CD4-positive, alpha-beta T cell treated with Interleukin-17A for 1 hour (primary cell): ENCODE results near the gene WDR82.

Source experiments
- DNase-seq: peaks from one replicate; pipeline ENCODE4 v3.0.0-alpha.2; 2020

WDR82 gene

DNA sequence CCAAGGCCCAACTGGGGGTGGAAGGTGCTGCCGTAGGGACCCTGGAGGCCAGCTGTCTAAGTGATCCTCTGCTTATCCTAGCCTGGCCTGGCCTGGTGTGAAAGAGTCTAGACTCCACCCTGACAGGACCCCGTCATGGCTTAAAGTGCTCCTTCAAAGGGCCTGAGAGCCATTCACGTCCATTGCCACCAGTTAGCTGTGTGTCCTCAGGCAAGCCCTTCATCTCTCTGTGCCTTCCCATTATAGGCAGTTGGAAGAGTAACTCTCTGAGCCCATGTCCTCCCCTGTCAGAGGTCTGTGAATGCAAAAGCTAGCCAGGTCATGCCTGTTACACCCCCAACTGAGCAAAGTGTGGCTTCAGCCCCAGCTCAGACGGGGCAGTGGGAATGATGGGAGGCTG lies 28.5 kb upstream of the WDR82 start:
- no peak for DNase-seq

DNA sequence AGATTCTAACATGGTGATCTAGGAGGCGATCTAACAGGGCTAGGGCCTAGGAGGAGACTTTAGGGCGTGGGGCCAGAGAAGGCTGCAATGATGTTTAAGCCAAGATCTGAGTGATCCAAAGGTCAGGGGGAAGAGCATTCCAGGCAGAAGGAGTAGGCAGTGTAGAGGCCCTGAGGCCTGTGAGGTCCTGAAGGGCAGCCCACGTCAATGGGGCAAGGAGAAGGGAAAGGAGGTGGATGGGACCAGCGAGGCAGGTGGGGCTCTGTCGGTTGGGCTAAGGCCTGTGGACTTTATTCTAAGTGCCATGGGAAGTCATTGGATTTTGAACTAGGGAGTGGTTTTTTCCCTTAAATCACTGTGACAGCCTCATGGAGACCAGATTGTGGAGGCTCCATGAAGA lies 27.5 kb upstream of the WDR82 start:
- no peak for DNase-seq

DNA sequence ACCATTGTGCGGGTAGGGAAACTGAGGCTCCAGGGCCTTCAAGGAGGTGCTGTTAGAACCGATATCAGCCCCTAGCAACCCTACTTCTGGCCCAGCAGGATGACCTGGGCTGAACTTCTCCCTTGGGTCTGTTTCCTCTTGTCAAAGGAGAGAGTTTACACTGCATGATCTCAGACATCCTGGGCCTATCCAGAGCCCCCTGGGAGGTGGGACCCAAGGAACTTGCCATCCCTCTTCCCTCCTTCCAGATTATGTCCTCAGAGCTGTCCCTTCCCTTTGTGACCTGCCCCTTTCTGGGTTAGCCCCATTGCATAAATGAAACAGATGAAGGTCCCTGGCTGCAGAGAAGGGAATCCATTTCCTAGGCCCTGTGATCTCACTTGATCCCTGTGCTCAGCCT lies 25.4 kb upstream of the WDR82 start:
- DNase-seq, result no peak

DNA sequence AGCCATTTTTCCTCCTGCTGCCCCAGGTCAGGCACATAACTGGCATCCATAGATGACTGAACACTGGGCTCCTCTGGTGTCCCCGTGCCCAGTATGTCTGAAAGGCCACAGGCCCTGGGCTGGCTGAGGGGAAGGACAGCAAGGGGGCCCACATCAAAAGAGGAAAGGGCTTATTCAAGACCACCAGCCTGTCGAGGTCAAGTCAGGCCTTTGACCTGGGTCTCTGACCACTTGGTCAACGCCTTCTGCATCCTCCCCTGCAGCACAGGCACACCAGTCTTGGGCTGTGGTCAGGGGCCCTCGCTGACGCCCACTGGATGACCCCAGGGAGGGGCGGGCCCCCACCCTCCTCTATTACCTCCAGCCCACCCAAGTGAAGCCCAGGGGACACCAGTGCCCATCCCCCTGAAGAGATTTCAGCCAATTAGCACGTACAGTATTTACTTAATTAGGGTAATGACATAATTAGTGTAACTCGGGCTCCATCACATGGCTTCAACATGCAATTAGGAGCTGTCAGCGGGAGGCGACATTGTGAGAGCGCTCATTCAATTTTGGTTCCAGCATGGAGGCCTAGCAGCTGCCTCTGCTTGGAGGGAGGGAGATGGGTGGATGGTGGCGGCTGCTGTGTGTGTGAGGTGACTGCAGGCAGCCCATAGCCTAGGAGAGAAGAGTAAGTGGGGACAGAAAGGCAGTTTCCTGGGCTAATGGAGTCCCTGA lies 24.1 kb upstream of the WDR82 start:
- DNase-seq, result no peak

DNA sequence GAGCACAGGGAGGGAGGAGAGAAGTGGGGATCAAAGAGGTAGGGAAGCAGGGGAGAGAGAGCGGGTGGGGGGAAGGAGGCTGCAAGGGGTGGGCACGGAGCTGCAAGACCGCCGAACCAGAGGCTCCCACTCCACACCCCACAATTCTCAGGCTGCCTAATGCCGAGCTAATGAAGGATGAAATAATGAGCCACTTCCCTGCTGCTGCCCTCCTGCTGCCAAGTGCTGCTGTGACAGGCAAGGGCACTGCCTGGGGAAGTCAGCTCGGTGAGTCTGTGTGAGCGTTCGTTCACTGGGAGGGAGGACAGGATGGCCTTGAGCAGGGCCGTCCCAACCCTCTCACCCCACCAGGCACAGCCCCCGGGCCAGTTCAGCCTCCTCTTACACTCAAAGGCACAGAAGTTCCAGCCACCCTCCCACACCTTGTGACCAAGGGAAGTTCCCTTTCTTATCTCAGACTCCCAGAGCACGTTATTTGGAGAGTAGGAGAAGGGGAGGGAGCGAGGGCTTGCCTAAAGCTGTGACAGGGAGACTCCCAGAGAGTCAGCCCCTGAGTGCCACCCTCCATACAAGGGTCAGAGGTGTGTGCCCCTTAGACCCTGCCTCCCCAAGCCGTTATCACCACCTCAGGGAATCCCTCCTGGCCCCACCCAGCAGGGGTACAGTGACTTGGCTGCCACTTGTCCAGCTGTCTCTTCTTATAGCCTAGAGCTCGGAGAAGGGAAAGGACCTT lies 21.6 kb upstream of the WDR82 start:
- DNase-seq, result no peak

DNA sequence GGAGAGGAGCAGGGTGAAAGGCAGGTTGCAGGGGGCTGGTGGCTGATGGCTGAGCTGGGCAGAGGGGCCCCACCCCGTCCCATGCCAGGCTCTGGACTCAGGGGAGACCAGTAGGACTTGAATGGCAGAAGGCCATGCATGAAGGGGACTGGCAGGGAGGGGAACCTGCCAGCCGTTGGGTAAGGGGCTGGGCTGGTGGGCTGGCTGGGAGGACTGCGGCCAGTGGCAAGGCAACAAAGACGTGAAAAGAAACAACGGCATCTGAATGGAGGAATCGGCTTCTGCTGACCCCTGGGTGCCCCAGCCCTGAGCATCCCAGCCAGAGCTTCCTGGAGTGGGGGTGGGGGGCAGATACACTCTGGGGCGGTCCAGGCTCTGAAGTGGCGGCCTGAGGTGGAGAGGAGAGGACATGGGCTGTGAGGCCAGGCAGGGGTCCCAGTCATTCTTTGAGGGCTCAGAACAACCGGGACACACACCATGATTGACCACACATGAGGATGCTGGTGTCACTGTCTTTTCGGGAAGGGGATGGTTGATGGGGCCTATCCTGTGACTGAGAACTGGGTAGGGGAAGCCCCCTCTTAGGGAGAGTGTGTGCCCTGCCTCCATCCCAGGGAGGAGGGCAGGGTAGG lies 20.9 kb upstream of the WDR82 start:
- no peak for DNase-seq

DNA sequence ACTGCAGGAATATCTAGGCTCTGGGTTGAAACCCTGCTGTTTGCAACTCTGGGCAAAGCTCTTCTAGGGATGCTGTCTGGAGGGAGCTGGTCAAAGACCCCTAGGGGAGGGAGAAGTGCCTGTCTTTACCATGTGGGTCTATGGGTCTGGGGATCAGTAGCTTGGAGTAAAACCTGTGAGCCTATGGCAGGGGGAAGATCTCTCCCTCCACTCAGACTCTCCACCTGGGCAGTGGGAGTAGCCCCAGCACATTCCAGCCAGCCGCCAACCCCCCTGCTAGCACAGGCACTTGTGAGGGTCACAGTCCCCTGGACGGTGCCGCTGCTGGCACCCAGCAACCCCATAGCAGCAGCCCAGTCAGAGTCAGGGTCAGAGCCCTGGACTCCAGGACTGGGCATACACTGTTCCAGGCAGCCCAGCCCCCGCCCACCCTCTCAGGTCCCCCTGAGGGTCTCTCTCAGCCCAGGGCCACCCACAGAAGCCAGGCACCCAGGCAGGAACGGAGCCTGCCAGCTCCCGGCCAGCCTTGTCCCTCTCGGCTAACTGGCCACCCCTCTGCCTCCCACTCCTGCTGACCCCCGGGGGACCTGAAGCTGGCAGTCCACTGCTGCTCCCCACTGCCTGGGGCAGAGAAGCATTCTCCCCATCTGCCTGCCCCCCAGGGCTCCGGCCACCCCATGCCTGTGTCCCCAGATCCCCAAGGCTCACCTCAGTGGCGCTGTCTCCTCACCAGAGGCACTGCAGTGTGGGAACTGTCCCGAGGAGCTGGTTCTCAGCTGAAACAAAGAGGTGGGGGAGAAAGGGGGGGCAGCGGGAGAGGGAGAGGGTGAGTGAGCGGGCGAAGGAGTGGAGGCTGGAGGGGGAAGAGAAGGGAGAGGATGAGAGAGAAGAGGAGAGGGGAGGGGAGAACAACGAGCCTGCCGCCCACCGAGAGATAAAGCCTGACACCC lies 20.0 kb upstream of the WDR82 start:
- no peak for DNase-seq

DNA sequence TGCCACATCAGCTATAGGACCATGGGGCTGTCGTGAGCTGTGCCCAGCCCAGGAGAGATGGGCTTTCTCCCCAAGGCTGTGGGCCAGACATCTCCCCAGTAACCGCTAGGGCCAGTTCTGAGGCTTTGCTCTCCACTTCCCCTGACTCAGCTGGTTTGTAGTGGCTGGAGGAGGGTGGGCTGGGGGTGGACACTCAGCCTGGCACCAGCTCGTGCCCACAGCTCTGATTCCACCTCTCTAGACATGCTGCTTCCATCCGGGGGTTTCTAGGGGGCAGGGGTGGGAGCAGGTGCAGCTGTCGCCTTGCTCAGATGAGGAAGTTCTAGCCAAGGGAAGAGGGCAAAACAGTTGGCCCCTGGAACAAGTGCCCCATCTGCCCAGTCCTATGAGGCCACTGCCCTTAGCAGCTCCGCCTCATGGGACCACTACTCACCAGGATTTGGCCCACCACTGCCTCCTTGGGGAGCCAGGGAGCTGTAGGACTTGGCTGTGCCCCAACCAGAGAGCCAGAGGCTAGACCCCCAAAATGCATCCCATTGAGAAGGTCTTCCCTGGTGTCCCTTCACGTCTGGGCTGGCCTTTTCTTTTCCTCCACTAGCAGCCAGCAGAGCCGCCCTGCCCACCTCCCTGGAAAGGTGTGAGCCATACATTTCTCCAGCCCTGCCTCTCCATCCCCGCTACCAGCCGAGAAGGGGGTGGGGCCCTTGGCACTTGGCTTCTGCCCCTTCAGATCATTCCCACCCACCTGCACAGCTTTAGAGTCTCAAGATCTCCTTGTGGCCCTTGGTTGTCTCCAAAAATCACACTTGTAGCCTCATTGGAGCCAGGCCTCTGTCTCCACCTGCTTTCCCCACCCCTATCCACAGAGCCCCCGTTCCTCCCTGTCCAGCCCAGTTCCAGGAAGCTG lies 19.0 kb upstream of the WDR82 start:
- no peak for DNase-seq

DNA sequence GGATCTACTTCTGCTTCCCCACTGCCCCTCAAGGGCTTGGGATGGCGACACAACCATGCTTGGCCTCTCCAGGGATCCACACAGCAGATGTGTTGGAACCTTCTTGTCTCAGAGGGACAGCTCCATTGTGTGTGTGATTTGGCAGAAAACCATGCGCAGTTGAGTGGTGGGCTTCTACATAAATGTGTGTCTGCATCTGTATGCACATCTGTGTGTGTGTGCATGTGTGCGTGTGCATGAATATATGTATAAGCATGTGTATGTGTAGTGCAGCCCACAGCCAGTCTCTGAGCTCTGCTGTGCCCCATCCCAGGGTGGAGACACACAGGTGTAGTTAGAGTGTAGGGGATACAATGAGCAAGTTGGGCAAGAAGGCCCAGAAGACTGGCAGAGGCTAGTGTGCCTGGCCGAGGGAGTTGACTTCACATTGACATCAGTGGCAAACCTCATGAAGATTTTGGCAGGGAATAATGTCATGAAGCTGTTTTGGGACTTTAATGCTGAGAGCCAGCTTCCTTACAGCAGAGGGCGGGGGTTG lies 17.3 kb upstream of the WDR82 start:
- DNase-seq, result no peak

DNA sequence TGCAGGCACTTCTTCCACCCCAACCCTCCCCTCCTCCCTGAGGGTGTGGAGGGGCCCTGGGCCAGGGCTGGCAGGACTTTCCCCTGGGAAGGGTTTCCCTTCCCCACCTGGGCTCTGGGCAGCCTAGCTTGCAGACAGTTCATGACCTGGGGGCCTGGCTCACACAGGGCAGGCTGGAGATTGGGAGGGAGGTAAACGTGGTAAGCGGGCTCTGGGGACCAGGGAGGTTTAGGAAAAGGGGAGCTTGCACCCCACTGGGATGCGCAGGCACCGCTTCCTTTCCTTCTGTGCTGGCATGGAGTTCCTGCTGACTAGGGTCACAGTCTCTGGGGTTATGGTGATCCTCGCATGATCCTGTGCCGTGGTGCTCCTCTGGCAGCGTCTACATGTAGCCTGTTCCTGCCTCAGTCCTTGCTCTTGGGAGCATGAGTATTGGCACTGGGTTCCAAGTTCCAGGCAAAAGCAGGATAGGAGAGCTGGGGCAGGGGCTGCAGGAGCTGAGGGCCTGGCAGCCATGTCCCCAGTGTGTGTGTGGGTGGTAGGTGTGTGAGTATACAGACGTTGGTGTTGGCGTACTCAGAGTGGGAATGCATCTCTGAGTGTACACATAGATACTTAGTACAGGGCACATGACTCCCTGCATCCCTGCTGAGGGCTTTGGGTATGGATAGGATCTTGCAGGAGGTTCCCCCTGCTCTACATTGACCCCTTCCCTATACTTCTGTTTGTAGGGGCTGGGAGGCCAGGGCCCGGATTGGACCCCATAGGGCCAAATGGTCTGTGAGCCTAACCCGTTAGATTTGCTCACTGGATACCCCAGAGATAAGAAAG lies 16.1 kb upstream of the WDR82 start:
- DNase-seq, result no peak

DNA sequence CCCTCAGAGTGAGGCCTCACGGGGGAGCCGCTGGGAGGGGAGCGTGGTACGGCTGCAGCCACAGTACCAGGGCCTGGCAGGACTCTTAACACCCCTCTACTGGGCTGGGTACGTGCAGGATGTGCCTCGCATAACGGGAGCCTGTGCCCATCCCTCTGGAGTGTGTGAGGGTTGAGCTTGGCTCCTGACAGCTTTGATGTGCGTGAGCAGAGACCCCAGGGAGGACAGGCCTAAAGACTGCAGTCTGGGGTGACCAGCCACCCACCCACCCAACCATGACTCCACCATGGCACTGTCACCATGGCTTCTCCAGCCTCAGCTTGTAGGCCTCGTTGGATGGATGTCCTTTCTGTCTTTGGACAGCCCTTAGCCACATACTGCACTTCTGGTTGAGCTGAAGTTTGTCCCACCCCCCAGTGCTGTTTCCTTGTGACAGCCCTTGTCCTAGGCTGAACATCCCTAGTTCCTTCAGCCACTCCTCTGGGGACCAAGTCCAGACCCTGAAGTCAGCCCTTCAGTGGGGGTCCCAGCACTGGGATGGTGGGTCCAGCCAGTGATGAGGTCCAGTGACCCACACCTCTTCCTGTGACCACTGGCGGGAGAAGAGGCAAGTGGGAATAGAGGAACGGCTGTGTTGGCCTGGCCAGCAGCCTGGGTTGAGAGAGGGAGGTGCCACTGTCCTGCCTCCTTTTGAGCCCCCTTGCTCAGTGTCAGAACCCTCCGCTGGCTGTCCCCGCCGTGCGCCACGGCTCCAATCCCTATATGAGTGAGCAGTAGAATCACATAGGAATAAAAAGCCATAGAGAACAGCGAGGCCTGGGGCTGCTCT lies 15.3 kb upstream of the WDR82 start:
- no peak for DNase-seq

DNA sequence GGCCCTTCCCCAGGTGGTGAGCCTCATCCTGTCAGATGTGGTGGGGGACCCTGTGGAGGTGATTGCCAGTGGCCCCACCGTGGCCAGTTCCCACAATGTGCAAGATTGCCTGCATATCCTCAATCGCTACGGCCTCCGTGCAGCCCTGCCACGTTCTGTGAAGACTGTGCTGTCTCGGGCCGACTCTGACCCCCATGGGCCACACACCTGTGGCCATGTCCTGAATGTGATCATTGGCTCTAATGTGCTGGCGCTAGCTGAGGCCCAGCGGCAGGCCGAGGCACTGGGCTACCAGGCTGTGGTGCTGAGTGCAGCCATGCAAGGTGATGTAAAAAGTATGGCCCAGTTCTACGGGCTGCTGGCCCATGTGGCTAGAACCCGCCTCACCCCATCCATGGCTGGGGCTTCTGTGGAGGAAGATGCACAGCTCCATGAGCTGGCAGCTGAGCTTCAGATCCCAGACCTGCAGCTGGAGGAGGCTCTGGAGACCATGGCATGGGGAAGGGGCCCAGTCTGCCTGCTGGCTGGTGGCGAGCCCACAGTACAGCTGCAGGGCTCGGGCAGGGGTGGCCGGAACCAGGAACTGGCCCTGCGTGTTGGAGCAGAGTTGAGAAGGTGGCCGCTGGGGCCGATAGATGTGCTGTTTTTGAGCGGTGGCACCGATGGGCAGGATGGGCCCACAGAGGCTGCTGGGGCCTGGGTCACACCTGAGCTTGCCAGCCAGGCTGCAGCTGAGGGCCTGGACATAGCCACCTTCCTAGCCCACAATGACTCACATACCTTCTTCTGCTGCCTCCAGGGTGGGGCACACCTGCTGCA lies 14.0 kb upstream of the WDR82 start:
- no peak for DNase-seq

DNA sequence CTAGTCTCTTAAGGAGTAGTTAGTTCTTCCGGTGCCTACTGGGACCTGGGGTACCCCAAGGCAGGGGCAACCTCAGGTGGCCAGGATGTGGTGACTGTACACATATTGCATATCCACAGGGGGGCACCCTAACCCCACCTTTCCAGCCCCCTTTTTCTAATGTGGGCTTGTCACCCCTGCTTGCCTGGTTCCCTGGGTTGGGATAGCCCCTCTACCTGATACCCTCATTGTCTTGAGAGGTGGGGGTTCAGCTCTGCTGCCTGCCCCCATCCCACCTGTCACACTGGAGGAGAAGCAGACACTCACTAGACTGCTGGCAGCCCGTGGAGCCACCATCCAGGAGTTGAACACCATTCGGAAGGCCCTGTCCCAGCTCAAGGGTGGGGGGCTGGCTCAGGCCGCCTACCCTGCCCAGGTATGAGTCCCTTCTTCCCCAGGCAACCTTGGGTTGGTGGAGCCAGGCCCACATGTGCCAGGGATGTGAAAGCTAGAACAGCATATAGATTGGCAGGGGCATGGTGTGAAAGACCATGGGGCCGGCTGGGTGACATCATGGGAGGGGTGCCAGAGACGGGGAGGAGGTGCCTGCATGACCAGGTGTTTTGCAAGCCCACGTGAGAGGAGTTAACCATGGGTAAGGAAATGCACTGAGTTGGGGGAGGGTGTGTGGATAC lies 13.2 kb upstream of the WDR82 start:
- DNase-seq, result peak; percentile 48

DNA sequence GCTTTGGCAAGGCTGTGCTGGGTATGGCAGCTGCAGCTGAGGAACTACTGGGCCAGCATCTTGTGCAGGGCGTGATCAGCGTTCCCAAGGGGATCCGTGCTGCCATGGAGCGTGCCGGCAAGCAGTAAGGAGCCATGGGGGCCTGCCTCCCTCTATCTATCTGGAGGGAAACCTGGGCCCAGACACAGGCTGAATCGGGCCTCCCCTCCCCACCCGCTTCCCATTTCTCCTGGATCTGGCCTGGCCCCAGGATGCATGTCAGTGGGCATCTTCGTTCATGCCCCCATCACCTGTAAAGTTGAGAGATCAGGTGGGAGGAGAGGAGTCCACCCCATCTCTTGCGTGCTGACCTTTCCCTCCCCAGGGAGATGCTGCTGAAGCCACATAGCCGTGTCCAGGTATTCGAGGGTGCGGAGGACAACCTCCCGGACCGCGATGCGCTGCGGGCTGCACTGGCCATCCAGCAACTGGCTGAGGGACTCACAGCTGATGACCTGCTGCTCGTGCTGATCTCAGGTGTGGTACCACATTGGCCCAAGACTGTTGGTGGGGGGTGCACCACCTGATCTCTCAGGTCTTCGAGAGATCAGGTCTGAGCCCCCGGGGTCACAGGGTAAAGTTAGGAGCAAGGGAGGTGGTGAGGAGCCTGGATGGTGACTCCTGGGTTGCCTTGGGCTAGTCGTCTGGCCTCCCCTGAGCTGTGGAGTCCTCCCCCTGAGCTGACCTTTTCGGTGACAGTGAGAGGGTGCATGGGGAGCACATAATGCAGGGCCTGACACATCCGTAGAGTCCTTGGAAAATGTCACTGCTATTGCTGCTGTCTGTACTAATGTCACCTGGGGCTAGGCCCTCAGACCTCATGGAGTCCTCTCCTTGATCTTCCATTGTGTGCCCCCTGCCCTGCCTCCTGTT lies 12.4 kb upstream of the WDR82 start:
- DNase-seq, result no peak

DNA sequence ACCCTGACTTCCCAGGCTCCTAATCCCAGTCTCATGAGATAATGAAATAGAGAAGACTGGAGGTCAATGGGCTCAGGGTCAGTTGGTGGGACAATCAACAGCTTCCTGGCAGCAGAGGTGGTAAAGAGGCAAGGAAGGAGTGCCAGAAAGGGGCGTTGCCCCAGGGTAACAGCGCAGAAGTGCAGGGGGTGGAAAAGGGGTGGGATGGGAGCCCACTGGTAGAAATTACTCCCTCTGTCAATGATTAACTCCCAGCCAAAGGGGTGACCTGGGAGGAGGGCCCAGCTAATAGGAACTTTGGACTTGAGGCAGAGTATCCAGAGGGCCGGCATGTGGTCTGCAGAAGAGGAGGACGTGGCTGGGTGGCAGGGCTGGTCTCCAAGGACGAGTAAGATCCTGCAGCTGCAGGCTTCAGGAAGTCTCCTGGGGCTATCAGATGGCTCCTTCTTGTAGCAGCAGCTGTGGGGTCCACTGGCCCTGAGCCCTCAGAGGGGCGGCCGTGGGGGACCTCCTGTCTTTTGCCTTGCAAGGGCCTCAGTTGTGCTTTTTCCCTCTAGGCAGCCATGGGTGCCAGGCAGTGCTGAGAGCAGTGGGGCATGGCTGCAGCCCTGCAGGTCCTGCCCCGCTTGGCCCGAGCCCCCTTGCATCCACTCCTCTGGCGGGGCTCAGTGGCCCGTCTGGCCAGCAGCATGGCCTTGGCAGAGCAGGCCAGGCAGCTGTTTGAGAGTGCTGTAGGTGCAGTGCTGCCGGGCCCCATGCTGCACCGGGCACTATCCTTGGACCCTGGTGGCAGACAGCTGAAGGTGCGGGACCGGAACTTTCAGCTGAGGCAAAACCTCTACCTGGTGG lies 11.5 kb upstream of the WDR82 start:
- no peak for DNase-seq

DNA sequence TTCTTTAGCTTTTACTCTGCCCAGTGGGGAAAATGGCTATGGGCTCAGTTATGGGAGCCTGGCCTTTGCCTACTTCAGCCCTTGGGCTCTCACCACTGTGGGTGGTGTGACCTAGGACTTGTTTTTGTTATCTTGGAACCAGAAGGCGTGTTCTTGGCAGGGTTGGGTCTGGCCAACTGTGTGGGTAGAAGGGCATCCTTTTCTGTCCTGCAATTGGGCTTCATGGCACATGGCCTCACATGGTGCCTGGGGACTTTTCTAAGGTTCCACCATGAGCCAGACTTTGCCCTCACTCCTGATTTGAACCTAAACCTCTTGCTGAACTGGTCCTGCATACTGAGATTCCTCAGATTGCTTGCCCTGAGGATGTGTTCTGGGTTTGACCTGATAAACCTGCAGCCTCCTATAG lies 10.9 kb upstream of the WDR82 start:
- no peak for DNase-seq
